ENCODE measurements around the gene TESMIN.

Gene TESMIN

DNA sequence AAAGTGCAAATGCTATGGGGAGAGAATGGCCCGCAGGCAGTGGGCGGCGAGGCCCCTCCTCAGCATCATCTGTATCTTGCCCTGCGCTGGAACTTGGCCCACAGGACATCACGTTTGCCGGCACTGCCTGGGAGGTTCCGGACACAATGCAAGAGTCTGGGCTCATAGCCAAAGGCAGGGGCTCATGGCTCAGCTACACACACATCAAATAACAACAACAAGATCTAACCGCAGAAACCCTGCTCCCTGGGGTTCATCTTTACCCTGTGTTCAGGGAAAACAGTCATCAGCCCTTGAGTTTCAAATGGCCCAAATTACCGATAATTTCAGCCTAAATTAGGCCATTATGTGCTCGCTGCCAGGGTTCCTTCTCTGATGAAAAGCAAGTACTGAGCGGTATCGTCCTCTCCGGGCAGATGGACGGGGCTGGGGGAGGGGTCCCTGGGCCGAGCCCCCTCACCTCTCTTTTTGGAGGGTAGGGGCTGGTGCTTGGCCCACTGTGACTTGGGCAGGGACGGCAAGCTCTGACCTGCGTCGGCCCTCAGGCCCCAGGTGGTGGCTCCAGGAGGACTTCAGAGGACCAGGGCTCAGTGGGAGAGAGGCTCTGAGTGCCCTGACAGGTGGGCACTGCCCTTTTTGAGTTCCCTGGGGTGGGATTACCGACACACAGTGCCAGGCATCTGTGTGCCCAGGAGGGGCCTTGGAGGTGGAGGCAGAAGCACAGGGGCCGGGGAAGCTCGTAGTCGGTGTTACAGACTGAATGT is 92.0 kb downstream of the TESMIN start:
- no peak overlapping the region for H3K27ac ChIP-seq (ENCODE audit: low read depth, low read length)
- H3K27me3 ChIP-seq (ENCODE audit: control insufficient read depth, insufficient read depth, low read length), result no peaks in the 10 kb centered on the region
- H3K36me3 ChIP-seq (ENCODE audit: control insufficient read depth, insufficient read depth, low read length), result no peaks in the 10 kb centered on the region
- H3K4me3 ChIP-seq (ENCODE audit: low read depth, low read length), result no peak overlapping the region
- H3K9ac ChIP-seq (ENCODE audit: low read length), result no peak overlapping the region
- no peaks in the 10 kb centered on the region for H3K4me1 ChIP-seq (ENCODE audit: control insufficient read depth, insufficient read depth, low read length)
- peaks cover 21% of the 10 kb centered on the region for H3K9me3 ChIP-seq (ENCODE audit: control insufficient read depth, insufficient read depth, low read depth, low read length)

DNA sequence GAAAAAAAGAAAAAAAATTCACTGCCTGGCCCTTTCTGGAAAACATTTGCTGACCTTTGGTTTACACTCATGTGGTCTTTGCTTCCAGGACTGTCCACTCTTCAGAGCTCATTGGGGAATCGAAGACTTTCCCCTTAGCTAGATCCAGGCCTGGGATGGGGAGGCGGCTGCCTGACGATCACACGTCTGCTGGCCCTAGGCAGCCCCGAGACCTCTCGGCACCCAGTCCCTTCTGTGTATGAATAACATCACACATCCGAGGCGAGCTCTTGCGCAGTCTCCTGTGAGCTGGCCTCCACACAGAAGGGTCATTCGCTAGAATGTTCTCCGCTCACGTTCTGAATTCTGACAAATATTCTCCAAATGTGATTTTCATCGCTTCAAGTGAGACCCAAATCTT is 92.7 kb downstream of the TESMIN start:
- H3K27me3 ChIP-seq (ENCODE audit: control insufficient read depth, insufficient read depth, low read length), result no peaks in the 10 kb centered on the region
- H3K4me1 ChIP-seq (ENCODE audit: control insufficient read depth, insufficient read depth, low read length), result no peaks in the 10 kb centered on the region
- no peak overlapping the region for H3K9ac ChIP-seq (ENCODE audit: low read length)
- H3K9me3 ChIP-seq (ENCODE audit: control insufficient read depth, insufficient read depth, low read depth, low read length), result peaks cover 21% of the 10 kb centered on the region
- no peak overlapping the region for H3K27ac ChIP-seq (ENCODE audit: low read depth, low read length)
- H3K36me3 ChIP-seq (ENCODE audit: control insufficient read depth, insufficient read depth, low read length), result no peaks in the 10 kb centered on the region
- no peak overlapping the region for H3K4me3 ChIP-seq (ENCODE audit: low read depth, low read length)

DNA sequence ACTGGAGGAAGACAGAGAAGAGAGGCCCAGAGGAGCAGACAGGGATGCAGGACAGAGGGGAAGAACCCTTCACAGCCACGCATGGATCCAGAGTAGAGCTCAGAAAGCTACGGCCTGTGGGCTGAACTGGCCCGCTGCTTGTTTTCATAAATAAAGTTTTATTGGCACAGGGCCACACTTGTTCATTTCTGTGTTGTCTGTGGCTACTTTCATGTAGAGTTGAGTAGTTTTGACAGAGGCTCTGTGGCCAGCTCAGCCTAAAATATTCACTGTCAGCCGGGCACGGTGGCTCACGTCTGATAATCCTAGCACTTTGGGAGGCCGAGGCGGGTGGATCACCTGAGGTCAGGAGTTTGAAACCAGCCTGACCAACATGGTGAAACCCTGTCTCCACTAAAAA is 93.2 kb downstream of the TESMIN start:
- no peaks in the 10 kb centered on the region for H3K27me3 ChIP-seq (ENCODE audit: control insufficient read depth, insufficient read depth, low read length)
- no peaks in the 10 kb centered on the region for H3K36me3 ChIP-seq (ENCODE audit: control insufficient read depth, insufficient read depth, low read length)

More for the DNA sequence above, 93.2 kb downstream of the TESMIN start:
- no peak overlapping the region for H3K9ac ChIP-seq (ENCODE audit: low read length)
- no peak overlapping the region for H3K4me3 ChIP-seq (ENCODE audit: low read depth, low read length)
- H3K27ac ChIP-seq (ENCODE audit: low read depth, low read length), result no peak overlapping the region
- no peaks in the 10 kb centered on the region for H3K4me1 ChIP-seq (ENCODE audit: control insufficient read depth, insufficient read depth, low read length)
- peaks cover 16% of the 10 kb centered on the region for H3K9me3 ChIP-seq (ENCODE audit: control insufficient read depth, insufficient read depth, low read depth, low read length)

Measured in HUES6 (cell line).